Activated T-cell treated with anti-CD3 and anti-CD28 coated beads, Interleukin-2, amount 50 U/mL, for 72 hours (primary cell): Measurements from ENCODE around the gene BCAP31. TPM values are rescaled to one million over a fixed set of nuclear protein-coding genes. Genes with fewer than 3 reads are reported as not detected.
"Not testable (repeated sequence)": the region's sequence is repeated elsewhere in the genome, so short reads cannot be mapped to it uniquely, and the experiment has no call there.

Experiments used
- ATAC-seq, 2 donors: fragments of 150-1000 bp; cut with Tn5 transposase; replicated peaks in 1 of 2; 2 replicates each; pipeline ENCODE4 v1.10.0; 2021; ENCODE audit warnings: moderate library complexity in 2 of 2, mild to moderate bottlenecking in 1 of 2
- DNase-seq, 2 donors: peaks; one replicate each; pipeline ENCODE4 v3.0.0; 2021 to 2022; ENCODE audit warnings: mixed read lengths in 1 of 2
- H3K27ac Mint-ChIP-seq: one replicate; pipeline ENCODE4 v1.8.0; 2022; ENCODE audit warnings: mild to moderate bottlenecking, moderate library complexity, mixed read lengths
- H3K27me3 Mint-ChIP-seq: one replicate; pipeline ENCODE4 v1.8.0; 2022; ENCODE audit warnings: low read depth, mixed read lengths
- H3K36me3 Mint-ChIP-seq, 2 donors: one replicate each; pipeline ENCODE4 v1.8.0; 2022; ENCODE audit warnings: mixed read lengths in 2 of 2, mild to moderate bottlenecking in 1 of 2; ENCODE audit not compliant: insufficient read depth in 2 of 2
- H3K4me1 Mint-ChIP-seq: one replicate; pipeline ENCODE4 v1.8.0; 2022; ENCODE audit warnings: low read depth, mixed read lengths
- H3K4me3 Mint-ChIP-seq, 2 donors: one replicate each; pipeline ENCODE4 v1.8.0; 2022; ENCODE audit warnings: mild to moderate bottlenecking in 2 of 2, mixed read lengths in 2 of 2, moderate library complexity in 2 of 2
- H3K9me3 Mint-ChIP-seq, 2 donors: one replicate each; pipeline ENCODE4 v1.8.0; 2022; ENCODE audit warnings: mixed read lengths in 2 of 2
- total RNA-seq, 2 donors: library from RNA; stranded (reverse); gene quantifications; one replicate each; pipeline ENCODE4 v1.2.3, GENCODE V29; 2022

Gene BCAP31
- total RNA-seq, 2 donors from 2014 or later = 91.5 to 94.1 TPM

DNA sequence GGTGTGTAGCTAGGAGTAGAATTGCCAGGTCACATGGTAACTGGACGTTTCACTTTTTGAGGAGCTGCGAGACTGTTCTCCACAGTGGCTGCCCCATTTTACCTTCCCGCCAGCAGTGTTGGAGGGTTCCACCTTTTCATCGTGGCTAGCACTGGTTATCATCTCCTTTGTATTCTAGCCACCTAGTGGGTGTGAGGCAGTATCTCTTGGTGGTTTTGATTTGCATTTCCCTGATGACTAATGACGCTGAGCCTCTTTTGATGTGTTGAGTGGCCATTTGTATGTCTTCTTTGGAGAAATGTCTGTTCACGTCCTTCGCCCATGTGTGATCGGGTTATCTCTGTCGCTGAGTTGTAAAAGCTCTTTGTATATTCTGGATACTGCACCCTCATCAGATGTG, 11.1 kb upstream of the BCAP31 start:
- Mint-ChIP-seq H3K9me3 (peaks cover 2 to 8% of the 10 kb centered on the region in 2 donors), H3K4me1 (peaks cover 27% of the 10 kb centered on the region), H3K27ac (no peak overlapping the region), H3K27me3 (peaks cover 7% of the 10 kb centered on the region), H3K36me3 (peaks cover 4 to 5% of the 10 kb centered on the region in 2 donors), H3K4me3 (no peak overlapping the region)
- ATAC-seq (peak; percentile 66 to 71), DNase-seq (peak in 1 of 2 donors; percentile 11)

- H3K27me3 Mint-ChIP-seq = peaks cover 7% of the 10 kb centered on the region
- peaks cover 2 to 8% of the 10 kb centered on the region in 2 donors for H3K9me3 Mint-ChIP-seq
- ATAC-seq (no peak), DNase-seq (no peak)
- H3K4me3 Mint-ChIP-seq = no peak overlapping the region
- H3K4me1 Mint-ChIP-seq = peaks cover 24% of the 10 kb centered on the region
- H3K36me3 Mint-ChIP-seq = peaks cover 4 to 5% of the 10 kb centered on the region in 2 donors
- H3K27ac Mint-ChIP-seq = no peak overlapping the region
Measured at GRCh38 chrX:153734871-153735270, 10.7 kb upstream of the BCAP31 start.

GRCh38 chrX:153733651-153734240, 9.6 kb upstream of the BCAP31 start:
- H3K9me3 Mint-ChIP-seq = peaks cover 2 to 8% of the 10 kb centered on the region in 2 donors
- no peak for ATAC-seq
- H3K27ac Mint-ChIP-seq = no peak overlapping the region
- H3K4me1 Mint-ChIP-seq = peaks cover 24% of the 10 kb centered on the region
- H3K36me3 Mint-ChIP-seq = peaks cover 4 to 5% of the 10 kb centered on the region in 2 donors
- H3K4me3 Mint-ChIP-seq = no peak overlapping the region
- H3K27me3 Mint-ChIP-seq = peaks cover 11% of the 10 kb centered on the region
- DNase-seq = no peak

GRCh38 chrX:153732401-153732800, 8.2 kb upstream of the BCAP31 start:
- Mint-ChIP-seq H3K36me3 (peaks cover 4 to 5% of the 10 kb centered on the region in 2 donors), H3K4me1 (peaks cover 24% of the 10 kb centered on the region), H3K27me3 (peaks cover 11% of the 10 kb centered on the region), H3K27ac (no peak overlapping the region), H3K9me3 (peaks cover 2 to 8% of the 10 kb centered on the region in 2 donors), H3K4me3 (no peak overlapping the region)
- ATAC-seq (no peak), DNase-seq (no peak)

DNA sequence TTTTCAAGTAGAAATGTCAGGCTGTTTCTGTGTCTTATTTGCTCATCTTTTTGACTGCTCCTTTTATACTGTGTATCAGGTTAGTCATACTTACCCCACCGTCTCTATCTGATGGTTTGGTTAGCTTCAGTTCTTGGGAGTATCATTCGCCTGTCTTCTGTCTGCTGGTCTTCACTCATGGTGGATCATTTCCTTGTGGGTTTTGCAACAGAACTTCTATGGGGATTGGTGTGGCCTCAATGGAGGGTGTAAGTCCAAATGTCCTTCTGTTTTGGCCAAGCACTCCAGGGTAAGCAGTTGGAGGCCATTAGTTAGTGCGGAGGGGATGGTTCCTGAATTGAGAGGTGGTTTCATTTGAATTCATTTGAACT, 7.6 kb upstream of the BCAP31 start:
- DNase-seq (no peak), ATAC-seq (no peak)
- H3K4me3 Mint-ChIP-seq = peak overlapping the region in 1 of 2 donors; percentile 67
- H3K4me1 Mint-ChIP-seq = peaks cover 30% of the 10 kb centered on the region
- peak overlapping the region; percentile 61 for H3K27ac Mint-ChIP-seq
- peaks cover 11% of the 10 kb centered on the region for H3K27me3 Mint-ChIP-seq
- peaks cover 4 to 5% of the 10 kb centered on the region in 2 donors for H3K36me3 Mint-ChIP-seq
- H3K9me3 Mint-ChIP-seq = peaks cover 2 to 8% of the 10 kb centered on the region in 2 donors

GRCh38 chrX:153731117-153731844, 7.1 kb upstream of the BCAP31 start:
- peaks cover 2 to 8% of the 10 kb centered on the region in 2 donors for H3K9me3 Mint-ChIP-seq
- peak overlapping the region; percentile 45 for H3K27ac Mint-ChIP-seq
- peak overlapping the region in 1 of 2 donors; percentile 67 for H3K4me3 Mint-ChIP-seq
- peaks cover 4 to 5% of the 10 kb centered on the region in 2 donors for H3K36me3 Mint-ChIP-seq
- peaks cover 11% of the 10 kb centered on the region for H3K27me3 Mint-ChIP-seq
- ATAC-seq = peak in 1 of 2 donors; percentile 43
- peaks cover 30% of the 10 kb centered on the region for H3K4me1 Mint-ChIP-seq
- DNase-seq = no peak

DNA sequence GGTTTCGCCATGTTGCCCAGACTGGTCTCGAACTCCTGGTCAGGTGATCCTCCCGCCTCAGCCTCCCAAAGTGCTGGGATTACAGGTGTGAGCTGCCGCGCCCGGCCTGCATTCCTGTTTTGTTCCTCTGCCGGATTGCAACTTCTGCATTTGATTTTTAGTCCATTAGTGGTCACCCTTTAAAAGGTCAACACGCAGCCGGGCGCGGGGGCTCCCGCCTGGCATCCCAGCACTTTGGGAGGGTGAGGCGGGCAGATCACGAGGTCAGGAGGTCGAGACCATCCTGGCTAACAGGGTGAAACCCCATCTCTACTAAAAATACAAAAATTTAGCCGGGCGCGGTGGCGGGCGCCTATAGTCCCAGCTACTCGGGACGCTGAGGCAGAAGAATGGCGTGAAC, 5.9 kb upstream of the BCAP31 start:
- not testable (repeated sequence) for DNase-seq, ATAC-seq, H3K9me3 Mint-ChIP-seq, H3K36me3 Mint-ChIP-seq, H3K27ac Mint-ChIP-seq, H3K4me3 Mint-ChIP-seq
- peaks cover 23% of the 10 kb centered on the region for H3K4me1 Mint-ChIP-seq
- H3K27me3 Mint-ChIP-seq = peaks cover 11% of the 10 kb centered on the region

- ATAC-seq (no peak), DNase-seq (no peak)
- Mint-ChIP-seq H3K9me3 (peaks cover 0 to 5% of the 10 kb centered on the region in 2 donors), H3K4me3 (no peak overlapping the region), H3K36me3 (peaks cover 4% of the 10 kb centered on the region in 2 donors), H3K27ac (no peak overlapping the region), H3K4me1 (peaks cover 21% of the 10 kb centered on the region), H3K27me3 (peaks cover 11% of the 10 kb centered on the region)
Measured at GRCh38 chrX:153728951-153729631, 4.9 kb upstream of the BCAP31 start.

- H3K4me3 Mint-ChIP-seq = no peak overlapping the region
- peaks cover 21% of the 10 kb centered on the region for H3K4me1 Mint-ChIP-seq
- peaks cover 4% of the 10 kb centered on the region in 2 donors for H3K36me3 Mint-ChIP-seq
- peaks cover 11% of the 10 kb centered on the region for H3K27me3 Mint-ChIP-seq
- peaks cover 0 to 5% of the 10 kb centered on the region in 2 donors for H3K9me3 Mint-ChIP-seq
- ATAC-seq (no peak), DNase-seq (no peak)
- H3K27ac Mint-ChIP-seq = no peak overlapping the region
Measured at GRCh38 chrX:153728095-153728494, 3.9 kb upstream of the BCAP31 start.

GRCh38 chrX:153727123-153727931, 3.1 kb upstream of the BCAP31 start:
- ATAC-seq = no peak
- no peak for DNase-seq
- Mint-ChIP-seq H3K36me3 (peaks cover 4 to 6% of the 10 kb centered on the region in 2 donors), H3K27ac (peak overlapping the region; percentile 33), H3K4me3 (peak overlapping the region; percentile 65 to 67), H3K4me1 (peaks cover 28% of the 10 kb centered on the region), H3K27me3 (peaks cover 11% of the 10 kb centered on the region), H3K9me3 (peaks cover 0 to 5% of the 10 kb centered on the region in 2 donors)

DNA sequence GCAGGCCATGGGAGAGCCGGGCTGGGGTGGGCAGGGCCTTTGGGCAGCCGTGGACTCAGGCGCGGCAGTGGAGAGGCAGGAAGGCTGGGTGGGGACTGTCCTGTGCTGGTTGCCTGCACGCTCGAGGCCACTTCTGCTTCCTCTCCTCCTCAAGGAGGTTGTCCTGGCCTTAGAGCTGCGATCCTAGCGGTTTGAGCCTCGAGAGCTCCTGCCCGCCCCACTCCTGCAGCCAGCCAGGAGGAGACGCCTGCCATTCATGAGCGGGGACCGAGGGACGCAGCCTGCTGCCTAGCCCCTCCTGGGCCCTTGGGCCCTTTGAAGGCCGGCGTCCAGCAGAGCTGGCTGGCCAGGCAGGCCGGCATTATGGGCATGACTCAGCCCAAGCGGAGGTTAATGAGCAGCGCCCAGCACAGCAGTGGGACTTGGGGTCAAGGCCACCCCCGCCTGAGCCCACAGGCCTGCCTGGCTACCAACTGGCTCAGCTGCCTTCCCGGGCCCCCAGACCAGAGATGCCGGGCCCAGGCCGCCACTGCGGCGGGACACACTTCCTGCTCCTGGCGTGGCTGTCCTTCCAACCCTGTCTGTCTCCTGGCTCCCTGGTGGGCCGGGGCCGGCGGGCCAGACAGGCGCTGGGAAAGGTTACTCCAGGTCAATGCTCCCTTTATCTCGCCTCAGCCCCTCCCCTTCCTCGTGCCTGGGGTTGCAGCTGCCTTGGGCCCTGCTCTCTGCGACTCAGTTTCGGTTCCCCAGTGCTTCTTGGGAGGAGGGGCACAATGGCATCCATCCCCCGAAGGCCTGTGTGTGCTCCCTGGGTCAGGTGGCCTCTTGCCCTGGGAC, 2.3 kb upstream of the BCAP31 start:
- Mint-ChIP-seq H3K9me3 (peaks cover 0 to under 1% of the 10 kb centered on the region in 2 donors), H3K36me3 (peaks cover 0 to 3% of the 10 kb centered on the region in 2 donors), H3K4me1 (peaks cover 30% of the 10 kb centered on the region), H3K4me3 (peak overlapping the region; percentile 65 to 67), H3K27me3 (peaks cover 8% of the 10 kb centered on the region), H3K27ac (peak overlapping the region; percentile 33)
- peak; percentile 24 to 29 for DNase-seq
- ATAC-seq = no peak

DNA sequence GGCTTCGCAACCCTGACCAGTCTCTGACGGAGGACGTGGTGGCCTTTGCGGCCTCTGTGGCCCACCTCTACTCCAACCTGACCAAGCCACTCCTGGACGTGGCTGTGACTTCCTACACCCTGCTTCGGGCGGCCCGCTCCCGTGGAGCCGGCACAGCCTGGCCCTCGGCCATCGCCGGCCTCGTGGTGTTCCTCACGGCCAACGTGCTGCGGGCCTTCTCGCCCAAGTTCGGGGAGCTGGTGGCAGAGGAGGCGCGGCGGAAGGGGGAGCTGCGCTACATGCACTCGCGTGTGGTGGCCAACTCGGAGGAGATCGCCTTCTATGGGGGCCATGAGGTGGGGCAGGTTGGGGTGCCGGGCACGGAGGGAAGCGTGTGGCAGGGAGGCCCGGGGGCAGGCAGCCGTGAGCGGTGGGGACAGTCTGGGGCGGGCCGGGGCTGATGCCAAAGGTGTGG, 1.7 kb upstream of the BCAP31 start:
- Mint-ChIP-seq H3K9me3 (no peaks in the 10 kb centered on the region), H3K4me1 (peaks cover 23% of the 10 kb centered on the region), H3K4me3 (peak overlapping the region; percentile 65 to 73), H3K27ac (peak overlapping the region; percentile 33), H3K27me3 (peaks cover 5% of the 10 kb centered on the region), H3K36me3 (peaks cover 0 to 2% of the 10 kb centered on the region in 2 donors)
- DNase-seq = no peak
- no peak for ATAC-seq
